Tibial nerve (tissue), 4 donors: ENCODE measurements around the gene AKAP7. TPM values are rescaled to one million over a fixed set of nuclear protein-coding genes. Genes with fewer than 3 reads are reported as not detected.
A peak's percentile ranks its signal among the peaks of the same experiment; 100 is the strongest.

Experiments
- DNase-seq, 2 donors: peaks; one replicate each; pipeline ENCODE4 v3.0.0-alpha.2; 2019; ENCODE audit warnings: low spot score in 2 of 2
- H3K27ac ChIP-seq, 4 donors: fragments of 200-600 bp; sonication (generic) in 3 of 4; one replicate each; pipeline ENCODE4 v1.5.1; 2017 to 2019; ENCODE audit warnings: mild to moderate bottlenecking in 1 of 4
- H3K27me3 ChIP-seq, 2 donors: fragments of 200-600 bp; sonication (generic) in 1 of 2; one replicate each; pipeline versions ENCODE4 v1.5.1 to v1.6.0; 2017 to 2019
- H3K36me3 ChIP-seq, 3 donors: fragments of 200-600 bp; sonication (generic); one replicate each; pipeline ENCODE4 v1.5.1; 2018 to 2019
- H3K4me1 ChIP-seq, 4 donors: fragments of 200-600 bp; sonication (generic) in 3 of 4; one replicate each; pipeline ENCODE4 v1.5.1; 2017 to 2019
- H3K4me3 ChIP-seq, 4 donors: fragments of 200-600 bp; sonication (generic) in 3 of 4; one replicate each; pipeline ENCODE4 v1.5.1; 2017 to 2019; ENCODE audit warnings: mild to moderate bottlenecking in 1 of 4, moderate library complexity in 1 of 4
- H3K9me3 ChIP-seq, 4 donors: fragments of 200-600 bp; sonication (generic) in 3 of 4; one replicate each; pipeline ENCODE4 v1.5.1; 2017 to 2019
- EP300 ChIP-seq, 2 donors: sonication (generic); formaldehyde crosslinking; IDR thresholded peaks; one replicate each; pipeline ENCODE4 v1.6.1; 2017; ENCODE audit warnings: antibody characterized with exemption in 2 of 2, mild to moderate bottlenecking in 1 of 2
- POLR2A ChIP-seq, 2 donors: fragments of 450-650 bp; IDR thresholded peaks; one replicate each; pipeline ENCODE4 v1.6.1; 2017; ENCODE audit warnings: antibody characterized with exemption in 2 of 2, mild to moderate bottlenecking in 2 of 2, moderate library complexity in 2 of 2
- WGBS, 2 donors: methylation state at CpG; one replicate each; pipeline ENCODE4 v1.1.5; 2018; 5-methylcytosine and 5-hydroxymethylcytosine counted together
- total RNA-seq, 4 donors: library from RNA; depleted of rRNA; stranded (reverse); fragments of >200 nt; gene quantifications; one replicate each; pipeline ENCODE4 v1.1.0, GENCODE V29; 2016
- TF ChIP-seq, protein P1 (sequence below), 5 experiments: fragments of 200-600 bp in 3 of 5; fragments of 450-650 bp in 2 of 5; sonication (generic) in 3 of 5; IDR thresholded peaks; one replicate each; pipeline ENCODE4 v1.5.1; 2016 to 2019; ENCODE audit warnings: antibody characterized with exemption in 5 of 5, mild to moderate bottlenecking in 3 of 5, moderate library complexity in 2 of 5

Gene AKAP7
- total RNA-seq, 4 donors from 2014 or later = 5.1 to 39.1 (median 11.8) TPM

GRCh38 chr6:131208787-131209186, 73.5 kb downstream of the AKAP7 start:
- H3K27me3 ChIP-seq = no peaks in the 10 kb centered on the region
- WGBS, 2 donors = 44 to 52% methylated on average over 1 of the region's 1 CpG

DNA sequence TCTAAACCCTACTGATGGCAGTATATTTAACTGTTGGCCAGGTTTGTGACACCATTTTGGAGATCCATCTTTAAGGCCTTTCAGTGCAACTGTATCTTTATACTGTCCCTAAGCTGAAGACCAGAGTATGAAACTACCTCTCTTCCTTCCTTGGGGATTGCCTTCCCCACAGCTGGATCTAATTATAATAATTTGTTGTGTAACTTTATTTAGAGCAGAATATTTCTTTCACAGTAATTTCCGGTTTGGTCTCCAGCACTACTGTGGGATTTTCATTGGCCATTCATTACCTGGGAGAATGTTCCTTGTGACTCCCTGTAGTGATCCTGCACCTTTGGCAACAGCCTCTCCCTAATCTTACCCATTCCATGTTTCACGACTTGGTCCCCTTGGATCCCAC, 75.2 kb downstream of the AKAP7 start:
- TF ChIP-seq, protein P1, sequence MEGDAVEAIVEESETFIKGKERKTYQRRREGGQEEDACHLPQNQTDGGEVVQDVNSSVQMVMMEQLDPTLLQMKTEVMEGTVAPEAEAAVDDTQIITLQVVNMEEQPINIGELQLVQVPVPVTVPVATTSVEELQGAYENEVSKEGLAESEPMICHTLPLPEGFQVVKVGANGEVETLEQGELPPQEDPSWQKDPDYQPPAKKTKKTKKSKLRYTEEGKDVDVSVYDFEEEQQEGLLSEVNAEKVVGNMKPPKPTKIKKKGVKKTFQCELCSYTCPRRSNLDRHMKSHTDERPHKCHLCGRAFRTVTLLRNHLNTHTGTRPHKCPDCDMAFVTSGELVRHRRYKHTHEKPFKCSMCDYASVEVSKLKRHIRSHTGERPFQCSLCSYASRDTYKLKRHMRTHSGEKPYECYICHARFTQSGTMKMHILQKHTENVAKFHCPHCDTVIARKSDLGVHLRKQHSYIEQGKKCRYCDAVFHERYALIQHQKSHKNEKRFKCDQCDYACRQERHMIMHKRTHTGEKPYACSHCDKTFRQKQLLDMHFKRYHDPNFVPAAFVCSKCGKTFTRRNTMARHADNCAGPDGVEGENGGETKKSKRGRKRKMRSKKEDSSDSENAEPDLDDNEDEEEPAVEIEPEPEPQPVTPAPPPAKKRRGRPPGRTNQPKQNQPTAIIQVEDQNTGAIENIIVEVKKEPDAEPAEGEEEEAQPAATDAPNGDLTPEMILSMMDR (IDR thresholded peaks at IDR 0.05) = no peak
- no peak for TF ChIP-seq EP300 (IDR thresholded peaks at IDR 0.05)
- TF ChIP-seq POLR2A (IDR thresholded peaks at IDR 0.05) = no peak
- Histone ChIP-seq H3K4me1 (peaks cover 0 to 16% (median 0%) of the 10 kb centered on the region in 4 donors), H3K4me3 (no peak overlapping the region), H3K27me3 (no peaks in the 10 kb centered on the region), H3K36me3 (peaks cover 0 to 5% (median 0%) of the 10 kb centered on the region in 3 donors), H3K27ac (no peak overlapping the region), H3K9me3 (no peaks in the 10 kb centered on the region)
- 74 to 77% methylated on average over 2 of the region's 2 CpGs for WGBS, 2 donors
- no peak for DNase-seq

More at GRCh38 chr6:131208787-131209186, 73.5 kb downstream of the AKAP7 start:
- Histone ChIP-seq H3K4me1 (peaks cover 0 to 8% (median 0%) of the 10 kb centered on the region in 4 donors), H3K27ac (no peak overlapping the region), H3K9me3 (no peaks in the 10 kb centered on the region), H3K4me3 (no peak overlapping the region), H3K36me3 (peaks cover 0 to 5% (median 0%) of the 10 kb centered on the region in 3 donors)
- DNase-seq = no peak
- no peak for TF ChIP-seq EP300 (IDR thresholded peaks at IDR 0.05)
- TF ChIP-seq POLR2A (IDR thresholded peaks at IDR 0.05) = no peak

- TF ChIP-seq POLR2A (IDR thresholded peaks at IDR 0.05) (no peak), EP300 (IDR thresholded peaks at IDR 0.05) (no peak)
- TF ChIP-seq, protein P1 (IDR thresholded peaks at IDR 0.05) = no peak
- Histone ChIP-seq H3K27me3 (no peaks in the 10 kb centered on the region), H3K4me3 (no peak overlapping the region), H3K9me3 (no peaks in the 10 kb centered on the region), H3K36me3 (peaks cover 0 to 5% (median 0%) of the 10 kb centered on the region in 3 donors), H3K27ac (no peak overlapping the region), H3K4me1 (peaks cover 0 to 26% (median 0%) of the 10 kb centered on the region in 4 donors)
- no peak for DNase-seq
- 86 to 90% methylated on average over 5 of the region's 5 CpGs for WGBS, 2 donors
These were observed 76.8 kb downstream of the AKAP7 start for GRCh38 chr6:131212024-131212423.

DNA sequence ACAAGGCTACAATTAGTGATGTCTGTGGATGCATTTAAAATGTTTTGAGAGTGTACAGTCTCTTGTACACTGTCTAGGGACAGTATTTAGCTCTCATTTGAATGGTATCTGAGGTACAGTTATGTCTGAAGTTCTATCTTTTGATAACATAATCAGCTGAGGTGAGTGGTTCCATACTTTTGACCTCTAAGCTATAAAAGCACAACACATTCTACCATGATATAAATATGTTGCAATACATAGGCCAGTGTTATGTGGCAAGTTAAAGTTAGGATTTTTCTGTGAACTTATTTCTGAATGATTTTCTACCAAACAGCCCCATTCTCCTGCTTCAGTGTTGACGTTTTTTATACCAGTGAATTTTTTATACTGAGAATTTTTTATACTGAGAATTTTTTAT, 77.6 kb downstream of the AKAP7 start:
- Histone ChIP-seq H3K27me3 (no peaks in the 10 kb centered on the region), H3K27ac (peak overlapping the region in 1 of 4 donors; percentile 2), H3K9me3 (no peaks in the 10 kb centered on the region), H3K4me3 (no peak overlapping the region), H3K4me1 (peaks cover 0 to 26% (median 0%) of the 10 kb centered on the region in 4 donors), H3K36me3 (peaks cover 0 to 5% (median 0%) of the 10 kb centered on the region in 3 donors)
- TF ChIP-seq, protein P1 (IDR thresholded peaks at IDR 0.05) = no peak
- TF ChIP-seq POLR2A (IDR thresholded peaks at IDR 0.05) = no peak
- no peak for TF ChIP-seq EP300 (IDR thresholded peaks at IDR 0.05)
- no peak for DNase-seq
- WGBS, 2 donors = 58 to 62% methylated on average over 1 of the region's 1 CpG

DNA sequence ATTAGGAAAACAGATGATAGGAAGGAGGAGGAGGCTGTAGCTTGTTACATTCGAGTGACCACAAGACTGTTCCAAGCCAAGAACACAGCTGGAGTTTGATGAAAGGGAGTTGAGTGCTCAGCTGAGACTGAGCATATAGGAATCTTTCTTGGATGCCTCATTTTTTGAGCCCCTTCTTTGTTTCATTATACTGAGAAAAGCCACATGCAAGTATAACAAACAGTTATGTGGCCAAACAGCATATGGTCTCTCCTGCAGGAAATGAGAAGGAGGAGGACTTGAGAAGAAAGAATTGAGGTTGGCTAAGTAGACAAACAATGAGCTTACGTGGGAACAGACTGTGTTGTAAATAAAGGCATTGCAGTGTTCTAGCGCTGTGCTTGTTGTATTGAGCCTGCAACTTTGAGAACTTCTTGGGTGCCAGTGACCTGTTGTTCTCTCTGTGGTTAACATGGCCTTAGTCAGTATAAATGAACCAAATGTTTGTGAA, 78.3 kb downstream of the AKAP7 start:
- Histone ChIP-seq H3K9me3 (no peaks in the 10 kb centered on the region), H3K27ac (peak overlapping the region in 2 of 4 donors; percentile 11 to 22), H3K27me3 (no peaks in the 10 kb centered on the region), H3K36me3 (peaks cover 0 to 4% (median 0%) of the 10 kb centered on the region in 3 donors), H3K4me3 (no peak overlapping the region), H3K4me1 (peaks cover 0 to 26% (median 0%) of the 10 kb centered on the region in 4 donors)
- DNase-seq = no peak
- WGBS, 2 donors = 35 to 40% methylated on average over 3 of the region's 3 CpGs
- no peak for TF ChIP-seq POLR2A (IDR thresholded peaks at IDR 0.05)
- TF ChIP-seq EP300 (IDR thresholded peaks at IDR 0.05) = no peak
- TF ChIP-seq, protein P1 (IDR thresholded peaks at IDR 0.05) = no peak
